ENCODE results near the gene EIF3J.

EIF3J gene

GRCh38 chr15:44595656-44596510 lies 58.9 kb downstream of the EIF3J start:
- DNase-seq = no peak

DNA sequence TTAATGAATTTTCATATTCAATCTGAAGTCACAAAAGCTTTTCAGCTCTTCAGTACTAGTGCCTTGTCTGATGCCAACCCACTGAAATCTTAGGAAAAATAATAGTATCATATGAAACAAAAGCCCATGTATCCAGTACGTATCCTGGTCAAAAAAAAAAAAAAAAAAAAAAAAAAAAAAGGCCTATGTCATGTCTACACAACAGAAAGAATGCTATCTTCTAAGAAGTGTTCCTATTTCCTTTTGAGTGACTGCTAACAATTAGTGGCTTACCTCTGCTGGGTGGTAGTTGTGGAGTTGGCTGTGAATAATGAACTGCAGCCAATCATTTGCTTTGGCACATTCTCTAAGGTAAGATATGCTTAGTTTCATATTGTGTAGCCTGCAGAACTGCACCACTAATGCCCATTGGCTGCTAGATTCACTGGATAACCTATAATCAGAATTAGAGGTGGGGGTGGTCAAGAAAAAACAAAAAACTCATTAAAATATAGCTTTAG lies 59.6 kb downstream of the EIF3J start:
- no peak for DNase-seq

DNA sequence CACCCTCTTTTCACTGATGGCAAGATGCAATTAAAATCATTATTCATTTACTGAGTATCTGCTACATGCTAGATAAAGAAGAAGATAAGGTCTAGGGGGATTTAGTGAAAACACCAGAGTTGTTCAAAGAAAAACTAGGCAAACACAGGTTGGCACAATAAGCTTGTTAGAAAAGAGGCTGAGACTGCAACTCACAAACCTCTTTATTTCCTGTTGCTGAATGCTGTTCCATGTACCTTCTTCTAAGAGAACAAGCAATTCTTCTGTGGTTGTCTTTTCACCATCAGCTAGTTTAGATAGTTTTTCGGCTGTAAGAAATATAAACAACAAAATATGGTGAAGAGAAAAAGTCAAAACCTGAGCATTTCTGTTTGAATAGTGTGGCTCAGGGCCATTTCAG lies 61.1 kb downstream of the EIF3J start:
- DNase-seq = no peak

DNA sequence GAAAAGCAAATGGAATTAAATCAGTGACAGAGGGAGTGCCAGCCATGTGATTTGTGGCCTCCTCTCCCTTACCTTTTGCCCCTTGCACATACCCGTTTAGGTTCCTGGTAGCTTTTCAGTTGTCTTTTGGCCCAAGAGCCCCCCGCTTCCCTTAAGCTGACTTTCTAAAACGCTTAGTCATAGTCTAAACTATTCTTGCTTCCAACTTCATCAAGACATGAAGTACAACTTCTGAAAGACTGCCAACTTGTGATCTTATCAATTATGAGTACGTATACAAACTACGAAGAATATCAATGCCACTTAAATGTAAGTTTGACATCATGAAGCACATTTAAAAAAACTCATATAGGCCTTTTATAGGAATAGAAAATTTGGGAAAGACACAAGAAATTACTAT lies 61.9 kb downstream of the EIF3J start:
- DNase-seq = no peak

GRCh38 chr15:44603126-44603525 lies 66.2 kb downstream of the EIF3J start:
- no peak for DNase-seq

DNA sequence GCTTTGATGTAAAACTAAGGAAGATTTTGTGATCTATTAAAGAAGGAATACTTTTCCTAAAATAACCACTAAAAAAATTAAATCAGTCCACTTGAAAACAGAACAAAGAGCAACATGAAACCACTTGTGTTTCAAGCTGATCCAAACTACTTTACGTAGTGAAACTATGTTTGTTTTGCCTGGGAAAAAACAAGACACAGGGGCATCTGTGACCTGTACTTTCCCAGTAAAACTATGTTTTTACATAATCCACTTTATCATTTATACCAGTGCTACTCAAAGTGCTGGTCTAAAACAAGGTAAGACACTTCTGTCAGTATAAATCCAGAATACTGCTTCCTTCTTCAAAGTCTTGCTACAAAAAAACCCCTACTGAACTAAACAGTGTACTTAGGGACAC lies 69.8 kb downstream of the EIF3J start:
- no peak for DNase-seq
